Measurements from ENCODE around the gene PI4KB.

PI4KB gene

GRCh38 chr1:151289991-151290708 lies 37.1 kb downstream of the PI4KB start:
- no peak overlapping the region for H3K4me3 ChIP-seq
- TF ChIP-seq CTCF (IDR thresholded peaks at IDR 0.05) = no peak

DNA sequence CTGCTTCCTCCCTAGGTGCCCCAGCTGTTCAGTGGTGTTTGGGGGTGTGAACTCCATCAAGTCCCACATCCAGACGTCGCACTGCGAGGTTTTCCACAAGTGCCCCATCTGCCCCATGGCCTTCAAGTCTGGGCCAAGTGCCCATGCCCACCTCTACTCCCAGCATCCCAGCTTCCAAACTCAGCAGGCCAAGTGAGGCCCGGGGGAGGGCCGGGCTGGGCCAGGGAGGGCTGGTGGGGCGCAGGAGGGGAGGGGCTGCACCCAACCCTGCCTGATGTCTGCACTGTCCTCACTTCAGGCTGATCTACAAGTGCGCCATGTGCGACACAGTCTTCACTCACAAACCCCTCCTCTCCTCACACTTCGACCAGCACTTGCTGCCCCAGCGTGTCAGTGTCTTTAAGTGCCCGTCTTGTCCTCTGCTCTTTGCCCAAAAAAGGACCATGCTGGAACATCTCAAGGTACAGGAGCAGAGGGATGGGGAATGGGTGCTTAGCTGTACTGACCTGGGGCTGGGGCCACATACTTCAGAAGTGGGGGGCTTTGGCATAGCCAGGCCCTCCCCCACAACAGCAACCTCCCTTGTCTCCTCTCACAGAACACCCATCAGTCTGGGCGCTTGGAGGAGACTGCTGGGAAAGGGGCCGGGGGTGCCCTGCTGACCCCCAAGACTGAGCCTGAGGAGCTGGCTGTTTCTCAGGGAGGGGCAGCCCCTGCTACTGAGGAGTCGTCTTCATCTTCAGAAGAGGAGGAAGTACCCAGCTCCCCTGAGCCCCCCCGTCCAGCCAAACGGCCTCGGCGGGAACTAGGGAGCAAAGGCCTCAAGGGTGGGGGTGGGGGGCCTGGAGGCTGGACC lies 37.9 kb downstream of the PI4KB start:
- H3K27ac ChIP-seq = no peak overlapping the region
- no peak for TF ChIP-seq CTCF (IDR thresholded peaks at IDR 0.05)
- DNase-seq (ENCODE audit: low spot score) = no peak
- no peak overlapping the region for H3K4me3 ChIP-seq

More at GRCh38 chr1:151289991-151290708, 37.1 kb downstream of the PI4KB start:
- H3K27ac ChIP-seq = no peak overlapping the region
- no peak for DNase-seq (ENCODE audit: low spot score)

- Histone ChIP-seq H3K27ac (no peak overlapping the region), H3K4me3 (no peak overlapping the region)
- DNase-seq (ENCODE audit: low spot score) = no peak
- no peak for TF ChIP-seq CTCF (IDR thresholded peaks at IDR 0.05)
Measured at GRCh38 chr1:151288502-151288901, 38.7 kb downstream of the PI4KB start.

GRCh38 chr1:151287767-151288500 lies 39.3 kb downstream of the PI4KB start:
- DNase-seq (ENCODE audit: low spot score) = no peak
- TF ChIP-seq CTCF (IDR thresholded peaks at IDR 0.05) = no peak
- Histone ChIP-seq H3K4me3 (no peak overlapping the region), H3K27ac (no peak overlapping the region)

GRCh38 chr1:151287341-151287699 lies 39.9 kb downstream of the PI4KB start:
- Histone ChIP-seq H3K4me3 (no peak overlapping the region), H3K27ac (no peak overlapping the region)
- TF ChIP-seq CTCF (IDR thresholded peaks at IDR 0.05) = no peak
- no peak for DNase-seq (ENCODE audit: low spot score)

- DNase-seq (ENCODE audit: low spot score) = no peak
- no peak overlapping the region for H3K4me3 ChIP-seq
- no peak for TF ChIP-seq CTCF (IDR thresholded peaks at IDR 0.05)
- no peak overlapping the region for H3K27ac ChIP-seq
Measured at GRCh38 chr1:151286619-151287340, 40.4 kb downstream of the PI4KB start.

Measured in coronary artery (tissue), 2 donors.